Trophoblast cell (in vitro differentiated cells and primary cell): ENCODE results near the gene SEMA4G.

Source experiments
- DNase-seq, 2 donors: peaks; one replicate each; pipeline ENCODE4 v3.0.0-alpha.2; 2016
- H2AFZ ChIP-seq: 2 replicates; pipeline ENCODE4 v1.6.1; 2013; ENCODE audit warnings: low read length, moderate library complexity, mild to moderate bottlenecking; ENCODE audit not compliant: insufficient read depth, poor library complexity
- H2AK5ac ChIP-seq: 2 replicates; pipeline ENCODE4 v1.6.1; 2013; ENCODE audit warnings: mild to moderate bottlenecking, low read length
- H2BK120ac ChIP-seq: 2 replicates; pipeline ENCODE4 v1.6.1; 2013; ENCODE audit warnings: low read length, mild to moderate bottlenecking, moderate library complexity; ENCODE audit not compliant: insufficient read depth, poor library complexity
- H2BK12ac ChIP-seq: 2 replicates; pipeline ENCODE4 v1.6.1; 2013; ENCODE audit warnings: mild to moderate bottlenecking, low read length, moderate library complexity
- H2BK5ac ChIP-seq: 2 replicates; pipeline ENCODE4 v1.6.1; 2013; ENCODE audit warnings: low read length, low read depth, moderate library complexity, mild to moderate bottlenecking; ENCODE audit not compliant: poor library complexity
- H3K14ac ChIP-seq: 2 replicates; pipeline ENCODE4 v1.6.1; 2013; ENCODE audit warnings: mild to moderate bottlenecking, low read length
- H3K18ac ChIP-seq: 2 replicates; pipeline ENCODE4 v1.6.1; 2013; ENCODE audit warnings: mild to moderate bottlenecking, low read length
- H3K23ac ChIP-seq: 2 replicates; pipeline ENCODE4 v1.6.1; 2013; ENCODE audit warnings: low read length
- H3K27ac ChIP-seq: 2 replicates; pipeline ENCODE4 v1.5.1; 2013; ENCODE audit warnings: low read depth, mild to moderate bottlenecking, inconsistent platforms, low read length, moderate library complexity
- H3K27me3 ChIP-seq: 2 replicates; pipeline ENCODE4 v1.6.1; 2013; ENCODE audit warnings: inconsistent platforms, mild to moderate bottlenecking, low read length, moderate library complexity; ENCODE audit not compliant: insufficient read depth
- H3K36me3 ChIP-seq, 2 experiments: 1 replicate in 1 of 2; 2 replicates in 1 of 2; pipeline ENCODE4 v1.6.1; 2013; ENCODE audit warnings: low read length in 2 of 2, mild to moderate bottlenecking in 2 of 2, moderate library complexity in 1 of 2; ENCODE audit not compliant: insufficient read depth in 2 of 2, control insufficient read depth in 1 of 2
- H3K4ac ChIP-seq: 2 replicates; pipeline ENCODE4 v1.6.1; 2013; ENCODE audit warnings: low read depth, mild to moderate bottlenecking, low read length, moderate library complexity
- H3K4me1 ChIP-seq, 2 experiments: 1 replicate in 1 of 2; 2 replicates in 1 of 2; pipeline ENCODE4 v1.6.1; 2013; ENCODE audit warnings: low read length in 2 of 2, mild to moderate bottlenecking in 2 of 2, moderate library complexity in 1 of 2; ENCODE audit not compliant: insufficient read depth in 2 of 2, control insufficient read depth in 1 of 2
- H3K4me2 ChIP-seq: 2 replicates; pipeline ENCODE4 v1.6.1; 2013; ENCODE audit warnings: inconsistent platforms, mild to moderate bottlenecking, low read length, moderate library complexity
- H3K4me3 ChIP-seq: 2 replicates; pipeline ENCODE4 v1.5.1; 2013; ENCODE audit warnings: mild to moderate bottlenecking, low read depth, low read length, inconsistent platforms
- H3K79me1 ChIP-seq: one replicate; pipeline ENCODE4 v1.6.1; 2013; ENCODE audit warnings: low read length
- H3K79me2 ChIP-seq: 2 replicates; pipeline ENCODE4 v1.6.1; 2013; ENCODE audit warnings: low read length, mild to moderate bottlenecking; ENCODE audit not compliant: control insufficient read depth, insufficient read depth, poor library complexity
- H3K9ac ChIP-seq: 2 replicates; pipeline ENCODE4 v1.6.1; 2013; ENCODE audit warnings: mild to moderate bottlenecking, low read length
- H3K9me3 ChIP-seq: 2 replicates; pipeline ENCODE4 v1.6.1; 2013; ENCODE audit warnings: low read depth, mild to moderate bottlenecking, control low read depth, inconsistent platforms, low read length; ENCODE audit not compliant: insufficient read depth
- H4K12ac ChIP-seq: 2 replicates; pipeline ENCODE4 v1.6.1; 2013; ENCODE audit warnings: low read depth, mild to moderate bottlenecking, low read length, moderate library complexity
- H4K8ac ChIP-seq: 2 replicates; pipeline ENCODE4 v1.6.1; 2013; ENCODE audit warnings: low read depth, mild to moderate bottlenecking, low read length, moderate library complexity
- H4K91ac ChIP-seq: one replicate; pipeline ENCODE4 v1.6.1; 2013; ENCODE audit warnings: low read depth, mild to moderate bottlenecking, low read length, moderate library complexity
- WGBS: extraction: QIAGEN DNeasy Blood & Tissue Kit; methylation state at CpG from one replicate; pipeline ENCODE4 v1.1.7; 2013; ENCODE audit warnings: missing lambda C conversion rate; ENCODE audit not compliant: insufficient read length, insufficient coverage; ENCODE audit errors: extremely low coverage; 5-methylcytosine and 5-hydroxymethylcytosine counted together

The SEMA4G gene

DNA sequence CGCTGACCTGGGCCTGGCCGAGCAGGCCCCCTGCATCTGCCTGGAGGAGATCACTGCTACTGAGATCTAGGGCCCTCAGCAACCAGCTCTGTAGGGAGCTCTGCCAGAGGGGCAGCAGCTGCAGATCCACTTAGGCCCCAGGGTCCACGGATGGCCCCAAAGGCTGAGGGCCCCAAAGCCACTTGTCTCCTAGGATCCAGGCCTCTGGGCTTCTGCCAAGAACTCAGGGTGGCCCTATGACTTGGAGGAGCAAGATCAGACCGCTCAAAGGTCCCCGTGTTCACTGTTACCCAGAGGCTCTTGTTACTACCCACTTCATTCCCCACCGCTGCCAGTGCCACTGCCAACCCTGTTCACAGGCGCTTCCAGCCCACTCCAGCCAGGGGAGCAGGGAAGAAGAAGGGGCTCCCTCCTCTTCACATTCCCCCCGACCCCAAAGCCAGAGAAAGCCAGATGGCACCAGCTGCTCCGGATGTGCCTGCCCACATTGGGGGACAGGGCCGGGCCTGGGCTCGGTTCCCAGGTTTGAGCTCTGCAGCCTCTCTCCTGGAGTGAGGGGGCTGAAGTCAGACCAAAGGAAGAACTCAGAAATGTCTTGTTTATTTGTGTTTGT lies 37.9 kb downstream of the SEMA4G start:
- H4K12ac ChIP-seq = no peak overlapping the region
- H2BK5ac ChIP-seq = no peak overlapping the region
- no peaks in the 10 kb centered on the region for H3K79me2 ChIP-seq
- H3K18ac ChIP-seq = no peak overlapping the region
- no peak overlapping the region for H3K27ac ChIP-seq
- no CpG with 5 or more reads among the region's 11 CpGs for WGBS
- H3K23ac ChIP-seq = no peak overlapping the region
- H2AK5ac ChIP-seq = no peak overlapping the region
- H3K14ac ChIP-seq = no peak overlapping the region
- H4K8ac ChIP-seq = no peak overlapping the region
- no peak for DNase-seq
- H4K91ac ChIP-seq = no peak overlapping the region
- no peak overlapping the region for H2AFZ ChIP-seq
- H3K27me3 ChIP-seq = no peaks in the 10 kb centered on the region
- H3K4me1 ChIP-seq = no peaks in the 10 kb centered on the region
- no peak overlapping the region for H3K4ac ChIP-seq
- H3K4me3 ChIP-seq = no peak overlapping the region
- no peak overlapping the region for H3K9ac ChIP-seq
- no peaks in the 10 kb centered on the region for H3K79me1 ChIP-seq
- H3K36me3 ChIP-seq = peaks cover 44 to 50% of the 10 kb centered on the region in 2 experiments
- no peak overlapping the region for H2BK12ac ChIP-seq
- no peak overlapping the region for H3K4me2 ChIP-seq
- no peak overlapping the region for H2BK120ac ChIP-seq
- H3K9me3 ChIP-seq = no peaks in the 10 kb centered on the region

DNA sequence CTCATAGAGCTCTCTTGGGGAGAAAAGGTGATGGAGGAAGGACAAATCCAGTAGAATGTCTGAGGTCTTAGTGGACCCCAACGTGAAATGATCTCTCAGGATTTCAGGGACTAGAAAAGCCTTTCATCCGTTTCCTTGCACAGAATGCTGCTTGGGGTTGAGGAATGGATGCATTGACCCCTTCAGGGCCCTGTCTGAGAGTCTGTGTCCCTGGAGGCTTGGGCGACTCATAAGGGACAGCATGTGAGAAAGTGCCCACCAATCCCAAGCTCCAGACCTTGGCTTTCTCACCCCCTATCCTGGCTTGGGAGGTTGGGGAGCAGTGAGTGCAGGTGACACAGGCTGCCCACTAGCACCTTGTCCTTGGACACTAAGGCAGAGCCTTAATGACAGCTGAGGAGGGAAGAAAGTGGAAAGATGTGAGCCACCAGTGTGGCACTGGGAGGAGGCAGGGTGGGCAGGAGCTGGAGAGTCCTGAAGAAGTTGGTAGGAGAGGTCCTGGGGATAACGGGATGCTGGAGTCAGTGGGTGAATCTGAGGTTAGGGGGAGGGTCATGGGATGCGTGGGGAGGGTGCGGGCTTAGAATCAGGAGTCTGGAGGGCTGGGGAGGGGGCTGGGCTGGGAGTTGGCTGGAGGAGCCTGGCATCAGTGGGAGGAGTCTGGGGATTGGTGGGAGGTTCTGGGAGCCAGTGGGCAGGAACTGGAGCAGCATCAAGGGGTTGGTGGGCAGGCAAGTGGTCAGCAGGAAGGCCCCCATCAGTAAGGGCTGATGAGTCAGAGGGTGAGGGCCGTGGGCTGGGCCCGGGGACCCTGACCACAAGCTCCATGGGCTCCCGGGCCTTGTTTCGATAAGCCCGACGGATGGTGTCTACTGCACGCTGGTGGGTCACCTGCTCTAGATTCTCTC lies 38.9 kb downstream of the SEMA4G start:
- no peak overlapping the region for H3K14ac ChIP-seq
- H3K27ac ChIP-seq = no peak overlapping the region
- no peak overlapping the region for H3K4me2 ChIP-seq
- H4K8ac ChIP-seq = no peak overlapping the region
- H3K9me3 ChIP-seq = no peaks in the 10 kb centered on the region
- H2BK120ac ChIP-seq = no peak overlapping the region
- no peak overlapping the region for H2AK5ac ChIP-seq
- no peak overlapping the region for H3K23ac ChIP-seq
- H3K79me2 ChIP-seq = no peaks in the 10 kb centered on the region
- no peaks in the 10 kb centered on the region for H3K4me1 ChIP-seq
- DNase-seq = no peak
- no peak overlapping the region for H4K12ac ChIP-seq
- no peak overlapping the region for H4K91ac ChIP-seq
- no peaks in the 10 kb centered on the region for H3K27me3 ChIP-seq
- H2BK5ac ChIP-seq = no peak overlapping the region
- no peaks in the 10 kb centered on the region for H3K79me1 ChIP-seq
- H2AFZ ChIP-seq = no peak overlapping the region
- no peak overlapping the region for H3K4me3 ChIP-seq
- peaks cover 39 to 40% of the 10 kb centered on the region in 2 experiments for H3K36me3 ChIP-seq
- H3K9ac ChIP-seq = no peak overlapping the region
- H3K4ac ChIP-seq = no peak overlapping the region
- WGBS = no CpG with 5 or more reads among the region's 13 CpGs
- no peak overlapping the region for H2BK12ac ChIP-seq
- no peak overlapping the region for H3K18ac ChIP-seq

- H3K4me2 ChIP-seq = no peak overlapping the region
- no peak overlapping the region for H3K4me3 ChIP-seq
- H4K12ac ChIP-seq = no peak overlapping the region
- no peak overlapping the region for H2AK5ac ChIP-seq
- no peaks in the 10 kb centered on the region for H3K27me3 ChIP-seq
- no peak overlapping the region for H4K8ac ChIP-seq
- H2BK12ac ChIP-seq = no peak overlapping the region
- no CpG with 5 or more reads among the region's 6 CpGs for WGBS
- H3K23ac ChIP-seq = no peak overlapping the region
- no peak overlapping the region for H3K27ac ChIP-seq
- no peaks in the 10 kb centered on the region for H3K79me2 ChIP-seq
- H3K18ac ChIP-seq = no peak overlapping the region
- no peaks in the 10 kb centered on the region for H3K9me3 ChIP-seq
- no peaks in the 10 kb centered on the region for H3K4me1 ChIP-seq
- H3K36me3 ChIP-seq = peaks cover 31 to 33% of the 10 kb centered on the region in 2 experiments
- no peak overlapping the region for H2BK5ac ChIP-seq
- H4K91ac ChIP-seq = no peak overlapping the region
- no peak for DNase-seq
- H2AFZ ChIP-seq = no peak overlapping the region
- H2BK120ac ChIP-seq = no peak overlapping the region
- no peaks in the 10 kb centered on the region for H3K79me1 ChIP-seq
- H3K14ac ChIP-seq = no peak overlapping the region
- no peak overlapping the region for H3K9ac ChIP-seq
- H3K4ac ChIP-seq = no peak overlapping the region
Measured at GRCh38 chr10:101008823-101009423, 39.6 kb downstream of the SEMA4G start.

GRCh38 chr10:101010329-101010728 lies 41.0 kb downstream of the SEMA4G start:
- H3K4me3 ChIP-seq = no peak overlapping the region
- H3K79me2 ChIP-seq = no peaks in the 10 kb centered on the region
- no peak overlapping the region for H2BK120ac ChIP-seq
- H3K4ac ChIP-seq = no peak overlapping the region
- DNase-seq = no peak
- peaks cover 22% of the 10 kb centered on the region in 2 experiments for H3K36me3 ChIP-seq
- no peak overlapping the region for H4K12ac ChIP-seq
- H2BK5ac ChIP-seq = no peak overlapping the region
- no peak overlapping the region for H3K4me2 ChIP-seq
- H3K14ac ChIP-seq = no peak overlapping the region
- no CpG with 5 or more reads among the region's 22 CpGs for WGBS
- no peak overlapping the region for H3K18ac ChIP-seq
- H3K23ac ChIP-seq = no peak overlapping the region
- H4K8ac ChIP-seq = no peak overlapping the region
- no peak overlapping the region for H2AK5ac ChIP-seq
- no peaks in the 10 kb centered on the region for H3K4me1 ChIP-seq
- H2BK12ac ChIP-seq = no peak overlapping the region
- no peak overlapping the region for H3K27ac ChIP-seq
- no peaks in the 10 kb centered on the region for H3K79me1 ChIP-seq
- H2AFZ ChIP-seq = no peak overlapping the region
- no peaks in the 10 kb centered on the region for H3K9me3 ChIP-seq
- no peaks in the 10 kb centered on the region for H3K27me3 ChIP-seq
- no peak overlapping the region for H4K91ac ChIP-seq
- H3K9ac ChIP-seq = no peak overlapping the region
